HG03159 (cell line): ENCODE measurements around the gene RPGRIP1L.

Experiments used
- ATAC-seq: cut with Tn5 transposase; IDR thresholded peaks from one replicate; pipeline ENCODE4 v1.9.1; 2021; ENCODE audit warnings: mild to moderate bottlenecking, moderate library complexity; ENCODE audit not compliant: unreplicated experiment

RPGRIP1L gene

DNA sequence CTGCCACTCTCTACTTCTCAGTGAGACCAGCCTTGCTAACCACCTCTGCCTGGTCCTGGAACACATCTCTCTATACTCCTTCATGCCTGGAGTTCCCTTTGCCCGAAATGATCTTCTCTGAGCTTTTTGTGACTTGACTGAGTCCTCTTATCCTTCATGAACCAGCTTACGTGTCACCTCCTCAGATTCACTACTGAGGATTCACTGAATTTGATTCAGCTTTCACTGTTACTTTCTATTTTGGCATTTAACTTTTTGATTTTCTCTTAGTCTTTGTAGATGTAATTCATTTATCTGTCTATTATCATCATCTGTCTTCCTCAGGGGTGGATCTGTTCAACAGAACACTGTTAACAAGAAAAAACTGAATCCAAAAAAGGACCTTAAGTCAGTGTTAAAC is 95.6 kb downstream of the RPGRIP1L start:
- ATAC-seq: no peak

DNA sequence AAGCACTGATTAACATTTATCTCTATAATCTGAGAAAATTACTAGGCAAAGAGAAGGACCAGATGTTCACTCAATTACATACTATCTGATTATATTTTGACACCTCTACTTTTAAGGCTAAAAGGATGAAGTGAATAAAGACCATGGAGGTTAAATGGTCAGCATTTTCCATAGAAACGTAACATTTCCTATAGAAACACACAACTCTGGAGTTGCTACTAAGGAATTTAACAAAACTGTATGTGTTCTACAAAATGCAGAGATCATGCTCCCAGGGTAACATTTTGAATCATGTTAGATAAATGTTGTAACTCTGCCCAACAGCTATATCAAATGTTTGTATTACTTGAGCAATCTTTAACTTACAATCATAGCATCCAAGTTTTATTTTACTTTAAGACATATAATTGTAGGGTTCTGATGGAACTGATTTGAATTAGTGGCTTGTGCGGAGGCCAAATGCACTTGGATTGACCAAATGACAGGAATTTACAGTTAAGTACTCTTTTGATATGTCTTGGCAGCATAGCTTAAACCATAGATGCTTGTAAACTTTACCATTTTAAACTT is 97.7 kb downstream of the RPGRIP1L start:
- no peak for ATAC-seq

DNA sequence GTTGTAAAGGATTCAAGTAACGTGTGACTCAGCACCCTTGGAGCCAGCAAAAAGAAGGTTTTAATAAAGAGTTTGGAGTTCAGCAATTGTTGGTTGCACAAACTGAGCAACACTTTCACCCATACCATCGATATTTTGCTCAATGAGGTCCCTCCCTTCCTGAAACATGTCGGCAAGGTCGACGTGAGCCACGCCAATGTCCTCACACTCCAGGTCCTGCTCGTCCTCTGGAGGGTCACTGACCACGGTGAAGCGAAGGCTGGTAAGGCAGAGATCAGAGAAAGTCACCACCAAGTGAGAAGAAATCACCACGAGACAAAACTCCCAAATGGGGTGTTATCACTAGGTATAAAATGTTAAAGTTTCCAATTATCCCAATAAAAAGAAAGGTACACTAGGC is 98.3 kb downstream of the RPGRIP1L start:
- no peak for ATAC-seq

DNA sequence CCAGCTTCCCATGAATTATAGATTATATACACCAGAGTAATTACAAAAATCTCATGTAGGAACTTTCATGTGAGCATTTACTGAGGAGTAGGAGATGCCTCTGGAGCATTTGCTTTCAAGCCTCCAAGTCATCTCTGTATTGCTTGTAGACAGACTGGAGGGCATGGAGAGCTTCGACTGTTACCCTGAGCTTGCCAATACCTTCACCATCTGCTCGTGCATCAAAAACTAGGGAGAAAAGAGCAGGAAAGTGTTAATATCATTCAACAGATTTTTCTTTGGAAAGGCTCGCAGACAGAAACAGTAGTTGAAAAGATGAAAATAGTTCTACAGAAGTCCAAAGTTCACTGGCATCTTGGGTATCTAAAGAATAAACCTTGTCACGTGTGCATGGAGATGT is 101.7 kb downstream of the RPGRIP1L start:
- ATAC-seq: no peak

DNA sequence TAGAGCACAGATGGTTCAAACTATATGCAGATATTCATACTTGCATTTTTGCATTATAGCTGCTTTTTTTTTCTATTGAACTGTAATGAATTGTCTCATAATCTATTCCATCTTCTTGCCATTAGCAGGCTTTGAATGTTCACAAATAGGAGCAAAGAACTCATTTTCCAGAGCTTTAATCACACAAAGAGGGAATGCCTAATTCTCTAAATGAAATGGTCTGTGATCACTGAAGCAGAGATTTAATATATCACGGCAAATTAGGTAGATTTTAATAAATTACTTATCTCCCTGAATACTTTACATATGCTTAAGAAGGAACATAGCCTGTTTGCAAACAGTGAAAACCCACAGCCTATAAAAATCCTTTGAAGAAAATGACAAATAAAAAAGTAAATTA is 103.0 kb downstream of the RPGRIP1L start:
- no peak for ATAC-seq

DNA sequence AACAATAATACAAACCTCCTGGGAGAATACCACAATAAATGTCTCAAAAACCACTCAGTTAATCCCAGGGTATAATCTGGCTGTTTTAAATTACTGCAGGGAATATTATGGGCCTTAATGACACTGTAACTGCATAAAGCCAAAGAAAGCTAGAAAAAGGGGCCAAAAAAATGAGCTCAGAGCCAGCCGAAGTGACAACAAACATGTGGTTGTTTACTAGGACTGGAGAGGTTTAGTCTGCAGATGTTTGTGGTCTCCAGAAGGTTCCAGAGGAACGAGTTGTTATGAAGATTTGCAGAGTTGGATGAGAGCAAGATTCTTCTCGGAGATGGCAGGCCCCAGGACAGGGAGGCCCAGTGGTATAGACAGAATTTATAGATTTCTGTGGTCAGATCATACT is 103.5 kb downstream of the RPGRIP1L start:
- ATAC-seq: no peak

DNA sequence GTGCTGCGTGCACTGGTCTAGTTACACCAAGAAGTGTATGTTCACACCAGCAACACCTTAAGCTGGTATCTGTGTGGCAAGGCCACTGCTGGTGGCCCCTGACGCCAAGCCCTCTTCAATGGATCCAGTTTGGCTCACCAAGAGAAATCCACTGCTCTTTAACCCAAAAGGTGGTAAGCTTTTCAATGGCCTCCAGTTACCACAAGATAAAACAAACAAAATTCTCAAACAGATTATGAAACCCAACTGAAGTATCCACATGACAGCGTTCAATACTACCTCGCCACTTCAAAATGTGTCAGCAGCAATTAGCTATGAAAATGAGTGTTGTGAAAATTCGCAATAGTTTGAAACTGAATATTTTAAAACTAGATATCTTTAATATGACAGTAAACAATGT is 104.1 kb downstream of the RPGRIP1L start:
- no peak for ATAC-seq

DNA sequence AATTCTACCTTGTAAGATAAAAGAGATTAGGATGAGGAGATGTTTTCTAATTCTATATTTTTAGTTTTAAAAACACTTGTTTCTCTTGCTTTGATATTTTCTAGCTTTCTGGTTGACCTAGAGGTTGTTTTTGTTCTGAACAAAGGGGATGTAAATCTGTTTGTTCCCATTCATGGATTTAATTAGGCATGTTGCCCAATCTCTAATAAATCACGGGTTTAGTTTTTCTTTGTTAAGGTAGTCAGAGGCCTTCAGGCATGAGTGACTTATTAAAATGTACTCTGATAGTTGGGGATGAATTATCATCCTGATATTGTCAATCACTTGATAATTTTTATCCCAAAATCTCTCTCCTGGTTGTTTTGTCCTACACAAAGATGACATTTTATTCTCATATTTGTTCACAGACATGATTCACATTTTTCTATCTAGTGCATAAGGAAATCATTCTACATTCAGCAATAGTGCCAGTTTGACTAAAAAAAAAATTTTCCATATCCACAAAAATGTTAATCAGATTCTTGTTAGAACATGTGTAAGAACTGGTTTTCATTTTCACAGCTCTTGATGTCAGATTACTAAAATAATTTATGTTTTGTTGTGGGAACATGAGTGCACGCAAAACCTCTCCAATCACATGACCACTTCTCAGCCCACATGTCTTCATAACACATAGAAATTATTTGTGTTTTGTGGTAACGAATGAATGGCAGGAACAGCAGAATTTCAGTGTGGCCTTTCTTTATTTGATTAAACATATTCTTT is 105.0 kb downstream of the RPGRIP1L start:
- no peak for ATAC-seq

DNA sequence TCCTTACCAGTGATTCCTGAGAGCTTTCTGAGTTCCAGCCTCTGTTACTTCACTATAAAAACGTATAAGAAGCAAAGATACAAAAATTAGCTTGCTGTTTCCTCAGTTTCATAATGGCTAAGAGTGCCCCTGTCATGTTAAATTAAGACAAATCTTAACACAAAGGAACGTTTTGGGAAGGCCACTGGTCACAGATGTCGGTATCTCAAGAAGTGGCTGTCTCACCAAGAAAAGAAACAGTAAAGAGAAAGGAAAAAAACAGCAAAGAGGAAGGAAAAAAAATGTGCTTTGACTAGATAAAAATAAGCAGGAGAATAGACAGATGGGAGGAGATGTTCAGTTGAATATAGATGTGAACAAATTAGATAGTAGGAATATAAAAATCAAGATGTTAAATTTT is 105.9 kb downstream of the RPGRIP1L start:
- no peak for ATAC-seq

DNA sequence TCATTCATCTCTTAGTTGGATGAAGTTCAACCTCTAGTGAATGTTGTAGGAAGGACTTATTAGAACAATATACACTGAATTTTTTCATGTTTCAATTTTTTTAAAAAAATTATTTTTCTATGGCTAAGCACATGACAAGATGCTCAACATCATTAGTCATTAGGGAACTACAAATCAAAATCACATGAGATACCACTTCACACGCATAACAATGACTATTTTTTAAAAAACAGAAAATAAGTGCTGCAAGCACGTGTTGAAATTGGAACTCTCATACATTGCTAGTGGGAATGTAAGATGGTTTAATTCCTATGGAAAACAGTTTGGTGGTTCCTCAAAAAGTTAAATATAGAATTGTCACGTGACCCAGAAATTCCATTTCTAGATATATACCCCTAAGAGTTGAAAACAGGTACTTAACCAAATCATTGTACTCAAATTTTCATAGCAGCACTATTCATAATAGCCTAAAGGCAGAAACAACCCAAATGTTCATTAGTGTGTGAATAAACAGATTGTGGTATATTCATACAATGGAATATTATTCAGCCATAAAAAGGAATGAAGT is 115.5 kb downstream of the RPGRIP1L start:
- ATAC-seq: no peak

DNA sequence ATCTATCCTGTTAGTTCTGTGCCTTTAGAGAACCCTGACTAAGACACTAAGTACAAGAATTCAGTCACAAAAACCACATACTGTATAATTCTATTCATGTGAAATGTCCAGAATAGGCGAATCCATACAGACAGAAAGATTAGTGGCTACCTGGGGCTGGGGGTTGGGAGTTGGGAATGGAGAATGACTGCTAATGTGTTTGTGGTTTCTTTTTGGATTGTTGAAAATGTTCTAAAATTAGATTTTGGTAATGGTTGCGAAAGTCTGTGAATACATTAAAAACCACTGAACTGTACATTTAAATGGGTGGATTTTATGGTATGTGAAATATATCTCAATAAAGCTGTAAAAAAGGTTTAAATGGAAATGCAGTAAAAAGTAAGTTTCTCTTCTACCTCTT is 120.3 kb downstream of the RPGRIP1L start:
- ATAC-seq: no peak

DNA sequence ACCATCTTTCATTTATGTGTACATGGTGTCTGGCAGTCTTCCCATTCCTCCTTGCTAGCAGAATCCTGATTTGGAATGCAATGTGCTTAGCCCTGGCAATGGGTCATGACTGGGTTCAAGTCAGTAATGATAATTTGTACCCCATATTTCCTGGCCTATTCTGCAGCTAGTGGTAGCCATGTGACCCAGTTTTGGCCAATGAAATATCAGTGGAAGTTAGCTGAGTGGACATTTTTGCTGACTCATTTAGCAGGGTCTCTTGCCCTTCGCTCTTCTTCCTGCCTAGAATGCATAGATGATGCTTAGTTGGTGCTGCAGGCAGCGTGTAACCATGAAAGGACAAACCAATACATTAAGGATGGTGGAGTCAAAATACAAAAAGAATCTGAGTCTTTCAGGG is 121.9 kb downstream of the RPGRIP1L start:
- no peak for ATAC-seq

DNA sequence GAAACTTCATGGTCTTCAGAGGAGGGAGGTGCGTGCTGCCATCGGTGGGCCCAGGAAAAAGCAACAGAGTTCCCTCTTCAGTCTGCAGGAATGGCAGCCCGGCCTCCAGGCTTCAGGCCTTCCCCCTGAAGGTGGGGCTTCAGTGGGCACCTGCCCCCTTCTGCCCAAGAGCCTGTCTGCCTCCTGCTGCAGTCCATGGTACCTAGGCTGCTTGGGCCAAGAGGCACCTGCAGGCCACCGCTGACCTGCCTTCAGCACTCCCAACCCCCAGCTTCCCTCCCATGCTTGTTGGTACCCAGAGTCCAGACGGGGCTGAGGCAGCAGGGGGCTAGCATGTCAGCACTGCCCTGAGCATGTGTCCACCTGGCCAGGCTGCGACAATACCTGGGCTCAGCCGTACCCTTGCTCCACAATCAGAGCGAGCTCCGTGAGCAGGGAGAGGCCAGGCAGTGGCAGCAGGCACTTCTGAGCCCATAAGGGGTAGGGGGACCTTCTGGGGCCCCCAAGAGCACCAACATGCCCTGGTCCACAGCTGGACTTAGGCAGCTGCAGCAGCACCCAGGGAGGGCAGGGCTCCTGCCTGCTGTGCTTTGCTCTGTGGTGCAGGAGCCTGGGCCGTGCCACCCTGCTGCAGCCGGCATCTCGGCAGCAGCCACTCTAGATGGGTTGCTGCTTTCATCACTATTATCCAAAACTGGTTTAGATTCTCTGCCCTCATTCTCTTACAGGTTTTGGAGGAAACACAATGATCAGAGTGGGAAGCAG is 123.4 kb downstream of the RPGRIP1L start:
- no peak for ATAC-seq

DNA sequence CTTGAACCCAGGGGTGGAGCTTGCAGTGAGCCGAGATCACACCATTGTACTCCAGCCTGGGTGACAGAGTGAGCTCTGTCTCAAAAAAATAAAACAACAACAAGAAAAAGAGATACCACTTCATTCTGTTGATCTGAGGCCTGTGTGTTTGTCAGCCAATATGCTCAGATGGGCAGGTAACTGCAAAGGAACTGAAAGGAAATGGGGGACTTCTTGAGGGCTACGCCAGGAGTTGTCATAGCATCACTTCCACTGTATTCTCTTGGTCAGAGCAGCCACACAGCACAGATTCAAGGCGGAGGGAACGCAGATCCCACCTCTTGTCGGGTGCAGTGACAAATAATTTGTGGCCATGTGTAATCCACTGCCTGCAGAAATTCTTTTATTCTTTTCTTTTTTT is 126.8 kb downstream of the RPGRIP1L start:
- no peak for ATAC-seq

DNA sequence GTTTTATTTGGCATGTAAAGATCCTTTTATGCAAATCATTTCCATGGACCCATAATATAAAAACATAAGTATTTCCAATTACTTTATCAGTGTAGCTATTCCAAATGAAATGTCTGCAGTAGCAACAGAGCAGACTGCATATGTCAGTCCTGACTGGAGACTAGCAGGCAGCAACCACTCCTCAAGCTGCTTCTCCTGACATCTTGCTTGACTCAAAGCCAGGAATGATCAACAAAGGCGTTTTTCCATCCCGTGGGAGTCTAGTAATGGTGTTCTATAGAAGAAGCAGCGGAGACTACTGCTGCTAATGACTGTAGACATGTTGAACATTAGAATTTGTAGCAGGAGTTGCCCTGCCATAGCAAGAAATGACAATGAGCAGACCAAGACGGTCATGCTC is 127.4 kb downstream of the RPGRIP1L start:
- ATAC-seq: no peak

DNA sequence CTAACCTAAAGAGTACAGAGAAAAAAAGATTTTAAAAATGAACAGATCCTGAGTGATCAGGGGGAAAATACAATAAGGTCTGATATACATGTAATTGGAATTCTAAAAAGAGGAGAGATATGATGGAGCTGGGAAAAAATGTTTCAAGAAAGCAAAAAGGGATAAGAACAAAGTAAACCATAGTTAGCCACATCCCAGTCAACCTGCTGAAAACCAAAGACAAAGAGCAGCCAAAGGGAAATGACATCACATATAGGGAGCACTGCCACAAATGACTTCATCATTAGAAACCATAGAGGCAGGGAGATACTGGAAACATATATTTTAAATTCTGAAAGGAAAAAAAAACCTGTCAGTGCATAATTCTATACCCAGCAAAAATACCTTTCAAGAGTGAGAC is 131.9 kb downstream of the RPGRIP1L start:
- ATAC-seq: no peak

DNA sequence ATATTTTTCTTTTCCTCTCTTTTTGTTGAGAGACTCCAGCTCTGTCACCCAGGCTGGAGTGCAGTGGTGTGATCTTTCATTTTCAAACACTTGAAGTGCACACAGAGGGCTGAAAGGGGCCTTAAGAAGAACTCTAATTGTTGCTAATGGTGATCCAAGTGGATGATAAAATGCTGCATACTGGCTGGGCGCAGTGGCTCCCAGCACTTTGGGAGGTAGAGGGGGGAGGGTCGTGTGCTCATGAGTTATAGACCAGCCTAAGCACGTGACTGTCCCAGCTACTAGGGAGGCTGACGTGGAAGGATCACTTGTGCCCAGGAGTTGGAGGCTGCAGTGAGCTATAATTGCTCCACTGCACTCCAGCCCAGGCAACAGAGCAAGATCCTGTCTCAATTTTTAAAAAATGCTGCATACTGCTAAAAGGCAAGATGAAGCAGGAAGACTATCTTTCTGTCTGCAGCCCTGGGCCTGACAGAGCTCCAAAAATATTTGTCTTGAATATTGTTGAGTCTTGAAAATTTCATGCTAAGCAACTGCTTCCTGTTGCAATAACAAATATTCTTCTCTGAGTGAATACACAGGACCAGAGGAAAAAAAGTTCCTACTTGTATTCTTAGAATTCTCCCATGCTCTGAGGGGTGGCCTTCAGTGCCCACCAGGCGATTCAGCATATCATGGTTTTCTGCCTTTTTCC is 137.0 kb downstream of the RPGRIP1L start:
- ATAC-seq: no peak

DNA sequence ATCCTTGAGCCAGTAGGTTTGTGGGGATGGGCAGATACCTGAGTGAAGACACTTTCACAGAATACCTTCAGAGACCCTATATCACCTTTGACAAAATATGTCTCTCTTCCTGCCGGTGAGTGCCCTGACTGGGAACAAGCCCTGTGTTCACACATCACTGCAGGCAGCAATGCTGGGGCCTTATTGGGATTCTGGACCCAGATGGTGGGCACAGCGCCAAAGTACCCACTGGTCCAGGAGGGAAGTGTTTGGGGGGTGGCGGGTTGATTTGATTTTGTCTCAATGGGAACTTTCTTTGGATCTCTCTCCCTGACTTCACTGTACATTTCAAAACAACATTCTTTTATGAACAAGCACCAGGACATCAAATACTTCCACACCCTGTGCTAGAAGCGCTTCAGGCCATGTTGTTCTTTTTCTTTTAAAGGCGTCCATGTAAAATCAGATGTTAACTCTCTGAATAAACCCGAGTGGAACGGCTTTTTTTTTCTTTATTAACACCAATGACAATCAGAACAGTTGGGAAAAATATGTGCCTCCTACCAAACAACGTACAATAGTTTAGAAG is 138.3 kb downstream of the RPGRIP1L start:
- ATAC-seq: no peak

DNA sequence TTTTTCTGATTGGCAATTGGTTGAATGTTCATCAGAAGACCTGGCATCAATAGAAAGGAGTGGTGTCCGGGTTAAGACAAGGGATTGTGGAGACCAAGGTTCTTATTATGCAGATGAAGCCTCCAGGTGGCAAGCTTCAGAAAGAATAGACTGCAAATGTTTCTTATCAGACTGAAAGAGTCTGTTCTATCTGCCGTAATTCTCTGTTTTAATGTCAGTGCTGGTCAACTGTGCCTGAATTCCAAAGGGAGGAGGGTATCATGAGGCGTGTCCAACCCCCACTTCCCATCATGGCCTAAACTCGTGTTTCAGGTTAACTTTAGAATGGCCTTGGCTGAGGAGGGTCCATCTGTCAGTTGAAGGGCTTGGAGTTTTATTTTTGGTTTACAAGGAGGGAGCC is 140.2 kb downstream of the RPGRIP1L start:
- ATAC-seq: no peak

DNA sequence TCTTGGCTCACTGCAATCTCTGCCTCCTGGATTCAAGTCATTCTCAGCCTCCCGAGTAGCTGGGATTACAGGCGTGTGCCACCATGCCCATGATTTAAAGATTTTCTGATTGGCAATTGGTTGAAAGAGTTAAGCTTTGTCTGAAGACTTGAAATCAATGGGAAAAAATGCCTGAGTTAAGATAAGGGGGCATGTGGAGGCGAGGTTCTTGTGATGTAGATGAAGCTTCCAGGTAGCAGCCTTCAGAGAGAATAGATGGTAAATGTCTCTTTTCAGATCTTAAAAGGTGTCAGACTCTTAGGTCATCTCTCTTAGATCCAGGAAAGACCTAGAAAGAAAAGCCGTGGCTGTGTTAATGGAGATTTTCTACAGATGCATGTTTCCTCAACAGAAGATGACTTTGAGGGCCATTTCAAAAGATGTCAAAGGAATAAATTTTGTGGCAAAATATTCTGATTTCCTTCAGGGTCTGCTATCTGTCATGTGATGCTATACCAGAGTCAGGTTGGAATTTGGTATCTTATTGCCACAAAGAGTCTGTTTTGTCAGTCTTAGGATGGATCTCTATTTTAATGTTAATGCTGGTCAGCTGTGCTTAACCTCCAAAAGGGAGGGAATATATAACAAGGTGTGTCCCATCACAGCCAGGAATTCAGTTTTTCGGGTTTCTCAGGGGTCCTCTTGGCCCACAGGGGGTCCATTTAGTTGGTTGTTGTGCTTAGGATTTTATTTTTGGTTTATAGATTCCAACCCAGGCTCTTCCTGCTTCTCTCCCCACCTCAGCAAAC is 142.4 kb downstream of the RPGRIP1L start:
- no peak for ATAC-seq
